ENCODE data around the gene MTMR12.

DNA sequence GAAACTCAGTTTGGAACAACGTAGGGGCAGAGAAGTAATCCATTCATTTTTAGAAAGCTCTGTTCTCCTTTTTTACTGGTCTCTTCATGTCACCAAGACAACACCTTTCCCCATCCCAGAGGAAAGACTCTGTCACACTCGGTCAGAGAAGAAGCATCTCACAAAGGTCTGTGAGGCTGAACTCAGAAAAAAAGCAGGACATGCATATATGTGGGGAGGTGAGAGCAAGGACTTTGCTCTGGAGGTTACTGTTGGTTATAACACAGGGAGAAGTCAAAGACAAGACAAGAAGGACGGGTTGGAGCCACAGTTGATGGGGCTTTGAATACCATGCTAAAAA, 19.2 kb upstream of the MTMR12 start:
- no peak for TF ChIP-seq NFIC (IDR thresholded peaks at IDR 0.05)
- no peak for TF ChIP-seq EP300 (IDR thresholded peaks at IDR 0.05; ENCODE audit: borderline replicate concordance)
- TF ChIP-seq, protein P1, sequence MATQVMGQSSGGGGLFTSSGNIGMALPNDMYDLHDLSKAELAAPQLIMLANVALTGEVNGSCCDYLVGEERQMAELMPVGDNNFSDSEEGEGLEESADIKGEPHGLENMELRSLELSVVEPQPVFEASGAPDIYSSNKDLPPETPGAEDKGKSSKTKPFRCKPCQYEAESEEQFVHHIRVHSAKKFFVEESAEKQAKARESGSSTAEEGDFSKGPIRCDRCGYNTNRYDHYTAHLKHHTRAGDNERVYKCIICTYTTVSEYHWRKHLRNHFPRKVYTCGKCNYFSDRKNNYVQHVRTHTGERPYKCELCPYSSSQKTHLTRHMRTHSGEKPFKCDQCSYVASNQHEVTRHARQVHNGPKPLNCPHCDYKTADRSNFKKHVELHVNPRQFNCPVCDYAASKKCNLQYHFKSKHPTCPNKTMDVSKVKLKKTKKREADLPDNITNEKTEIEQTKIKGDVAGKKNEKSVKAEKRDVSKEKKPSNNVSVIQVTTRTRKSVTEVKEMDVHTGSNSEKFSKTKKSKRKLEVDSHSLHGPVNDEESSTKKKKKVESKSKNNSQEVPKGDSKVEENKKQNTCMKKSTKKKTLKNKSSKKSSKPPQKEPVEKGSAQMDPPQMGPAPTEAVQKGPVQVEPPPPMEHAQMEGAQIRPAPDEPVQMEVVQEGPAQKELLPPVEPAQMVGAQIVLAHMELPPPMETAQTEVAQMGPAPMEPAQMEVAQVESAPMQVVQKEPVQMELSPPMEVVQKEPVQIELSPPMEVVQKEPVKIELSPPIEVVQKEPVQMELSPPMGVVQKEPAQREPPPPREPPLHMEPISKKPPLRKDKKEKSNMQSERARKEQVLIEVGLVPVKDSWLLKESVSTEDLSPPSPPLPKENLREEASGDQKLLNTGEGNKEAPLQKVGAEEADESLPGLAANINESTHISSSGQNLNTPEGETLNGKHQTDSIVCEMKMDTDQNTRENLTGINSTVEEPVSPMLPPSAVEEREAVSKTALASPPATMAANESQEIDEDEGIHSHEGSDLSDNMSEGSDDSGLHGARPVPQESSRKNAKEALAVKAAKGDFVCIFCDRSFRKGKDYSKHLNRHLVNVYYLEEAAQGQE (IDR thresholded peaks at IDR 0.05; ENCODE audit: low read depth): no peak
- TF ChIP-seq, protein P2, sequence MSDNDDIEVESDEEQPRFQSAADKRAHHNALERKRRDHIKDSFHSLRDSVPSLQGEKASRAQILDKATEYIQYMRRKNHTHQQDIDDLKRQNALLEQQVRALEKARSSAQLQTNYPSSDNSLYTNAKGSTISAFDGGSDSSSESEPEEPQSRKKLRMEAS (IDR thresholded peaks at IDR 0.05): no peak
- no peak for TF ChIP-seq CEBPB (IDR thresholded peaks at IDR 0.05)
- no peak for TF ChIP-seq ZBTB7A (IDR thresholded peaks at IDR 0.05; ENCODE audit: low read depth)
- no peak for TF ChIP-seq EGR1 (IDR thresholded peaks at IDR 0.05)
- TF ChIP-seq TAF1 (IDR thresholded peaks at IDR 0.05; ENCODE audit: low read depth): no peak
- no peak for TF ChIP-seq FOXM1 (IDR thresholded peaks at IDR 0.05; ENCODE audit: borderline replicate concordance, low read depth)
- no peak for TF ChIP-seq TEAD4 (IDR thresholded peaks at IDR 0.05)
- no peak for TF ChIP-seq RAD21 (IDR thresholded peaks at IDR 0.05; ENCODE audit: low read depth)

Measured in Ishikawa (cell line).